ENCODE results near the gene CARMIL1.

CARMIL1 gene

GRCh38 chr6:25402125-25402524 is 123.0 kb downstream of the CARMIL1 start:
- no peak overlapping the region for H3K27ac ChIP-seq
- no peak for TF ChIP-seq CTCF (conservative IDR thresholded peaks at IDR 0.05)

GRCh38 chr6:25403150-25403549 is 124.0 kb downstream of the CARMIL1 start:
- H3K27ac ChIP-seq = no peak overlapping the region
- no peak for TF ChIP-seq CTCF (conservative IDR thresholded peaks at IDR 0.05)

- H3K27ac ChIP-seq = no peak overlapping the region
- no peak for TF ChIP-seq CTCF (conservative IDR thresholded peaks at IDR 0.05)
Measured at GRCh38 chr6:25404091-25404490, 124.9 kb downstream of the CARMIL1 start.

- TF ChIP-seq CTCF (conservative IDR thresholded peaks at IDR 0.05) = no peak
Measured at GRCh38 chr6:25404693-25405169, 125.6 kb downstream of the CARMIL1 start.

GRCh38 chr6:25405442-25405841 is 126.3 kb downstream of the CARMIL1 start:
- H3K27ac ChIP-seq = no peak overlapping the region
- TF ChIP-seq CTCF (conservative IDR thresholded peaks at IDR 0.05) = no peak

More at GRCh38 chr6:25404693-25405169, 125.6 kb downstream of the CARMIL1 start:
- no peak overlapping the region for H3K27ac ChIP-seq

- no peak overlapping the region for H3K27ac ChIP-seq
- TF ChIP-seq CTCF (conservative IDR thresholded peaks at IDR 0.05) = no peak
Measured at GRCh38 chr6:25407431-25407830, 128.3 kb downstream of the CARMIL1 start.

GRCh38 chr6:25410102-25410501 is 130.9 kb downstream of the CARMIL1 start:
- no peak for TF ChIP-seq CTCF (conservative IDR thresholded peaks at IDR 0.05)

More at GRCh38 chr6:25410102-25410501, 130.9 kb downstream of the CARMIL1 start:
- no peak overlapping the region for H3K27ac ChIP-seq

Measured in VCaP (cell line).